H9 (cell line): ENCODE measurements around the gene ARHGEF38. TPM values are rescaled to one million over a fixed set of nuclear protein-coding genes. Genes with fewer than 3 reads are reported as not detected.

ENCODE experiments used
- DNase-seq: peaks from one replicate; pipeline ENCODE4 v3.0.0-alpha.2; 2017
- H2AFZ ChIP-seq: one replicate; pipeline ENCODE4 v1.6.1; 2013; ENCODE audit warnings: mild to moderate bottlenecking, low read length, control low read depth, moderate library complexity
- H2AK5ac ChIP-seq: 2 replicates; pipeline ENCODE4 v1.6.1; 2013; ENCODE audit warnings: low read length, control low read depth, mixed read lengths; ENCODE audit not compliant: insufficient read length
- H2BK120ac ChIP-seq: one replicate; pipeline ENCODE4 v1.6.1; 2013; ENCODE audit warnings: low read depth, mild to moderate bottlenecking, low read length, control low read depth, inconsistent platforms; ENCODE audit not compliant: poor library complexity, severe bottlenecking
- H2BK12ac ChIP-seq: 2 replicates; pipeline ENCODE4 v1.6.1; 2013; ENCODE audit warnings: low read length, control low read depth, mixed read lengths, low read depth; ENCODE audit not compliant: insufficient read length
- H2BK15ac ChIP-seq: 2 replicates; pipeline ENCODE4 v1.6.1; 2013; ENCODE audit warnings: low read depth, low read length, control low read depth
- H2BK20ac ChIP-seq: one replicate; pipeline ENCODE4 v1.6.1; 2013; ENCODE audit warnings: low read depth, mild to moderate bottlenecking, low read length, control low read depth, inconsistent platforms; ENCODE audit not compliant: poor library complexity, severe bottlenecking
- H2BK5ac ChIP-seq: 2 replicates; pipeline ENCODE4 v1.6.1; 2013; ENCODE audit warnings: low read length, control low read depth, mixed read lengths; ENCODE audit not compliant: insufficient read length
- H3K14ac ChIP-seq: 2 replicates; pipeline ENCODE4 v1.6.1; 2013; ENCODE audit warnings: low read length, control low read depth; ENCODE audit not compliant: insufficient read depth
- H3K18ac ChIP-seq: 2 replicates; pipeline ENCODE4 v1.6.1; 2013; ENCODE audit warnings: low read depth, mild to moderate bottlenecking, mixed read lengths, low read length, control low read depth; ENCODE audit not compliant: insufficient read length
- H3K23ac ChIP-seq: 2 replicates; pipeline ENCODE4 v1.6.1; 2013; ENCODE audit warnings: low read length, control low read depth, mixed read lengths, low read depth; ENCODE audit not compliant: insufficient read length
- H3K23me2 ChIP-seq: 2 replicates; pipeline ENCODE4 v1.6.1; 2013; ENCODE audit warnings: low read depth, mild to moderate bottlenecking, mixed read lengths, low read length, control low read depth; ENCODE audit not compliant: insufficient read length, poor library complexity, severe bottlenecking
- H3K27ac ChIP-seq: 2 replicates; pipeline ENCODE4 v1.5.1; 2013; ENCODE audit warnings: low read length, control low read depth, mixed read lengths, low read depth; ENCODE audit not compliant: insufficient read length
- H3K27me3 ChIP-seq: 2 replicates; pipeline ENCODE4 v1.6.1; 2013; ENCODE audit warnings: low read length, control low read depth, inconsistent platforms; ENCODE audit not compliant: insufficient read depth
- H3K4ac ChIP-seq: 2 replicates; pipeline ENCODE4 v1.6.1; 2013; ENCODE audit warnings: low read depth, mild to moderate bottlenecking, control low read depth, inconsistent platforms, low read length, moderate library complexity
- H3K4me1 ChIP-seq: 2 replicates; pipeline ENCODE4 v1.6.1; 2013; ENCODE audit warnings: low read length, control low read depth, inconsistent platforms; ENCODE audit not compliant: insufficient read depth
- H3K4me2 ChIP-seq: 2 replicates; pipeline ENCODE4 v1.6.1; 2013; ENCODE audit warnings: low read length, control low read depth, mixed read lengths; ENCODE audit not compliant: insufficient read length, insufficient read depth
- H3K56ac ChIP-seq: 2 replicates; pipeline ENCODE4 v1.6.1; 2013; ENCODE audit warnings: low read depth, mild to moderate bottlenecking, mixed read lengths, low read length, control low read depth; ENCODE audit not compliant: insufficient read length
- H3K79me1 ChIP-seq: 2 replicates; pipeline ENCODE4 v1.6.1; 2013; ENCODE audit warnings: low read depth, mild to moderate bottlenecking, moderate library complexity, low read length, control low read depth, inconsistent platforms; ENCODE audit not compliant: insufficient read depth, poor library complexity, severe bottlenecking
- H3K79me2 ChIP-seq: 2 replicates; pipeline ENCODE4 v1.6.1; 2013; ENCODE audit warnings: low read length, control low read depth, inconsistent platforms; ENCODE audit not compliant: insufficient read depth
- H3K9ac ChIP-seq: 2 replicates; pipeline ENCODE4 v1.6.1; 2013; ENCODE audit warnings: low read length, control low read depth, mixed read lengths; ENCODE audit not compliant: insufficient read length; ENCODE audit errors: extremely low read depth
- H3K9me3 ChIP-seq: one replicate; pipeline ENCODE4 v1.6.1; 2013; ENCODE audit warnings: low read depth, low read length, inconsistent platforms; ENCODE audit not compliant: control insufficient read depth
- H3T11ph ChIP-seq: one replicate; pipeline ENCODE4 v1.6.1; 2013; ENCODE audit warnings: mild to moderate bottlenecking, low read length, control low read depth, inconsistent platforms
- H4K20me1 ChIP-seq: one replicate; pipeline ENCODE4 v1.6.1; 2013; ENCODE audit not compliant: control insufficient read depth, insufficient read length, insufficient read depth
- H4K5ac ChIP-seq: 2 replicates; pipeline ENCODE4 v1.6.1; 2013; ENCODE audit warnings: low read depth, mild to moderate bottlenecking, mixed read lengths, low read length, control low read depth; ENCODE audit not compliant: insufficient read length
- H4K8ac ChIP-seq: replicated peaks from 2 replicates; pipeline ENCODE4 v1.6.1; 2013; ENCODE audit warnings: low read length, control low read depth, mixed read lengths, low read depth; ENCODE audit not compliant: insufficient read length
- H4K91ac ChIP-seq: 2 replicates; pipeline ENCODE4 v1.6.1; 2013; ENCODE audit warnings: low read depth, mild to moderate bottlenecking, moderate library complexity, mixed read lengths, low read length, control low read depth; ENCODE audit not compliant: insufficient read length
- H3K27ac Mint-ChIP-seq, 3 experiments: 2 replicates in 2 of 3; 3 replicates in 1 of 3; pipeline ENCODE4 v1.8.0; 2020 to 2021; ENCODE audit warnings: mixed read lengths in 3 of 3, mild to moderate bottlenecking in 1 of 3, moderate library complexity in 1 of 3
- H3K27me3 Mint-ChIP-seq: 2 replicates; pipeline ENCODE4 v1.8.0; 2021; ENCODE audit warnings: low read depth, mild to moderate bottlenecking, moderate library complexity, mixed read lengths
- H3K36me3 Mint-ChIP-seq, 3 experiments: 2 replicates in 2 of 3; 3 replicates in 1 of 3; pipeline ENCODE4 v1.8.0; 2020 to 2021; ENCODE audit warnings: low read depth in 3 of 3, mixed read lengths in 3 of 3; ENCODE audit not compliant: insufficient read depth in 1 of 3
- H3K4me1 Mint-ChIP-seq, 2 experiments: 2 replicates each; pipeline ENCODE4 v1.8.0; 2020; ENCODE audit warnings: mixed read lengths in 2 of 2
- H3K4me3 Mint-ChIP-seq, 2 experiments: 2 replicates in 1 of 2; 3 replicates in 1 of 2; pipeline ENCODE4 v1.8.0; 2020 to 2021; ENCODE audit warnings: mild to moderate bottlenecking in 2 of 2, mixed read lengths in 2 of 2, moderate library complexity in 1 of 2
- H3K9me3 Mint-ChIP-seq, 2 experiments: 2 replicates in 1 of 2; 3 replicates in 1 of 2; pipeline ENCODE4 v1.8.0; 2020; ENCODE audit warnings: mild to moderate bottlenecking in 2 of 2, mixed read lengths in 2 of 2, moderate library complexity in 1 of 2
- CTCF ChIP-seq: fragments of 200-600 bp; sonication (generic); conservative IDR thresholded peaks from 3 replicates; pipeline ENCODE4 v1.8.0; 2021; ENCODE audit warnings: antibody characterized with exemption, mild to moderate bottlenecking
- WGBS: extraction: QIAGEN DNeasy Blood & Tissue Kit; methylation state at CpG from one replicate; pipeline ENCODE4 v1.1.7; 2013; ENCODE audit warnings: missing lambda C conversion rate, low lambda C conversion rate, mixed read lengths; ENCODE audit not compliant: insufficient read length; ENCODE audit errors: extremely low coverage; 5-methylcytosine and 5-hydroxymethylcytosine counted together
- total RNA-seq: library from RNA; stranded (reverse); gene quantifications from 2 replicates; pipeline ENCODE4 v1.2.1, GENCODE V29; 2021

ARHGEF38 gene
- total RNA-seq, 1 experiment from 2014 or later = not detected

DNA sequence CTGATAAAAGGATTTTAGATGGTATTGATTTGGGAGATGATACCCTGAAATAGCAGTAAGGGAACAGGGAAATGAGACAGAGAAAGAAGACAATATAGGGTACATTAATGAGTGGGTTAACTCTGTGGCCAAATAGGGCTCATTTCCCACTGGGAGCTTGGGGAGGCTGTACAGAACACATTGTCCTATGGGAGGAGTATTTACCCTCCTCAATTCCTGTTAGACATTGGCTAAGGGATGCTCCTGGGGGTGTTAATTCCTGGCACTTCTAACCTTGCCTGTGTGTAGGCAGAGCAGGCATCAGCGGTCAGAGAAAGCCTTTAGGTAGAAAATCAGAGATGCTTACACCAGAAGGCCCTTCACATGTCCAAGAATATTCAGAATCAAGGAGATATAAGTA lies 49.0 kb downstream of the ARHGEF38 start:
- Histone ChIP-seq H3K79me2 (no peaks in the 10 kb centered on the region), H4K91ac (no peak overlapping the region), H3K56ac (no peak overlapping the region), H3K9ac (no peak overlapping the region), H4K5ac (no peak overlapping the region), H3K14ac (no peak overlapping the region), H3K4ac (no peak overlapping the region), H3K79me1 (no peaks in the 10 kb centered on the region), H2BK20ac (no peak overlapping the region), H2AFZ (no peak overlapping the region), H2BK120ac (no peak overlapping the region), H4K20me1 (no peaks in the 10 kb centered on the region), H4K8ac (no peak overlapping the region), H3K23ac (no peak overlapping the region), H3K23me2 (no peaks in the 10 kb centered on the region), H3K27ac (no peak overlapping the region), H2BK5ac (no peak overlapping the region), H3K18ac (no peak overlapping the region), H3K9me3 (no peaks in the 10 kb centered on the region), H3K4me2 (no peak overlapping the region), H2BK15ac (no peak overlapping the region), H2BK12ac (no peak overlapping the region), H3T11ph (no peak overlapping the region), H2AK5ac (no peak overlapping the region), H3K4me1 (no peaks in the 10 kb centered on the region), H3K27me3 (no peaks in the 10 kb centered on the region)
- H3K4me3 Mint-ChIP-seq = no peak overlapping the region
- no peaks in the 10 kb centered on the region; a peak in 1 of 4 replicates for H3K4me1 Mint-ChIP-seq
- H3K27me3 Mint-ChIP-seq = peaks cover 14% of the 10 kb centered on the region
- H3K27ac Mint-ChIP-seq = no peak overlapping the region
- no peaks in the 10 kb centered on the region for H3K9me3 Mint-ChIP-seq
- no peak for DNase-seq
- TF ChIP-seq CTCF = no peak
- no CpG with 5 or more reads among the region's 1 CpG for WGBS
- no peaks in the 10 kb centered on the region for H3K36me3 Mint-ChIP-seq
